ENCODE data around the gene NBAS.

Gene NBAS

DNA sequence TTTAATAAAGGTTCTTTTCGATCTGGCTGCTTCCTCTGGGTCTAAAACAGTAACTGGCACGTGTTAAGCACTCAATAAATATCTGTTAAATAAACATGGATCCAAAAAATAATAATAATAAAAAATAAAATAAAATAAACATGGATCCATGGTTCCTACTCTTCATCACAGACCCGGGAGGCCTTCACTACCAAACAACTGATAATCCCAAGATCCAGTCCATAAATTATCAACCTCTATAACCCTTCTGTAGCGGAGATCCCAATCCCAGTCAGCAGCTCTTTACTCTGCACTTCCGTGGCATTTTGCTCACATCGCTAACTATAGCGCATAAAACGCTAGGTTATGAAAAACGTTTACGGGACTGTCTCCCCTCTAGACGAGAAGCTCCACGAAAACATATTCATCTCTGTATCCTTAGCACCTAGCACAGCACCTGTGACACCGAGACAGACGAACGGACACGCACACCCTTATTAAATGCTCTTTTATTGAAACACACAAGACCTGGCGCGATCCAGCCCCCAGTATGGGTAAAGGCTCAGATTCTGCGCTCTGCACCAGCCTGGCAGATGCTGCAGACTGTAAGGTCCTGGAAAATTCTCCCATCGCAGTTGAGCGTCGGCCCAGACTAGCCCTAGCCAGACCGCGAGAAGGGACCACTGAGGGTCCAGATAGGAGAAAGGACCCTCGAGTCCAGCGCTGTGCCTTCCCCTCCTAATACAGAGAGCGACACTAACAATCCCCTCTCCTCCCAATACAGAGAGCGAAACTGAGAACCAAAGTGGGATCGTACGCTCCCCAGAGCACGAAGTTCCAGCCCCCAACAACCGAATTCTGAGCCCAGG, 770 bp downstream of the NBAS start:
- Histone ChIP-seq H2BK15ac (replicated peaks; ENCODE audit: low read depth) (no peak overlapping the region), H4K5ac (ENCODE audit: low read length) (no peak overlapping the region), H3K4me2 (ENCODE audit: low read length) (peak overlapping the region; percentile 97), H3K18ac (ENCODE audit: low read length) (no peak overlapping the region), H4K8ac (ENCODE audit: low read depth, low read length) (no peak overlapping the region), H3K4me1 (ENCODE audit: control insufficient read depth, low read depth, low read length) (no peaks in the 10 kb centered on the region), H2AK5ac (ENCODE audit: low read length) (no peak overlapping the region), H3K36me3 (ENCODE audit: control insufficient read depth, insufficient read depth, low read length) (no peaks in the 10 kb centered on the region), H3K4ac (ENCODE audit: low read depth, low read length) (peak overlapping the region; percentile 41), H3K9ac (ENCODE audit: low read length) (peak overlapping the region; percentile 91), H2BK5ac (ENCODE audit: low read length) (no peak overlapping the region), H2BK120ac (ENCODE audit: low read depth, low read length) (no peak overlapping the region), H3K23ac (ENCODE audit: low read length) (peak overlapping the region; percentile 25), H3K79me2 (ENCODE audit: control insufficient read depth, insufficient read depth, low read length) (peaks cover 5% of the 10 kb centered on the region), H3K79me1 (ENCODE audit: low read length) (peaks cover 11% of the 10 kb centered on the region), H3K27me3 (ENCODE audit: insufficient read depth, low read length, poor library complexity) (no peaks in the 10 kb centered on the region), H3K4me3 (ENCODE audit: low read length) (peak overlapping the region; percentile 97), H3K27ac (ENCODE audit: low read depth, low read length) (no peak overlapping the region), H3K56ac (ENCODE audit: low read length) (peak overlapping the region; percentile 97)
- no CpG with 5 or more reads among the region's 32 CpGs for WGBS (ENCODE audit: extremely low coverage, insufficient coverage, low lambda C conversion rate)
- DNase-seq, result peak; percentile 40

GRCh38 chr2:15559379-15560139, 1.6 kb downstream of the NBAS start:
- Histone ChIP-seq H2BK120ac (ENCODE audit: low read depth, low read length) (no peak overlapping the region), H3K4ac (ENCODE audit: low read depth, low read length) (no peak overlapping the region), H2AK5ac (ENCODE audit: low read length) (no peak overlapping the region), H3K27ac (ENCODE audit: low read depth, low read length) (no peak overlapping the region), H3K27me3 (ENCODE audit: insufficient read depth, low read length, poor library complexity) (no peaks in the 10 kb centered on the region), H4K8ac (ENCODE audit: low read depth, low read length) (no peak overlapping the region), H2BK15ac (replicated peaks; ENCODE audit: low read depth) (no peak overlapping the region), H3K36me3 (ENCODE audit: control insufficient read depth, insufficient read depth, low read length) (no peaks in the 10 kb centered on the region), H4K5ac (ENCODE audit: low read length) (no peak overlapping the region), H2BK5ac (ENCODE audit: low read length) (no peak overlapping the region), H3K79me1 (ENCODE audit: low read length) (peaks cover 11% of the 10 kb centered on the region), H3K18ac (ENCODE audit: low read length) (no peak overlapping the region), H3K4me1 (ENCODE audit: control insufficient read depth, low read depth, low read length) (no peaks in the 10 kb centered on the region), H3K9ac (ENCODE audit: low read length) (no peak overlapping the region), H3K56ac (ENCODE audit: low read length) (no peak overlapping the region), H3K4me3 (ENCODE audit: low read length) (no peak overlapping the region), H3K23ac (ENCODE audit: low read length) (no peak overlapping the region), H3K79me2 (ENCODE audit: control insufficient read depth, insufficient read depth, low read length) (peaks cover 5% of the 10 kb centered on the region), H3K4me2 (ENCODE audit: low read length) (no peak overlapping the region)
- no peak for DNase-seq
- no CpG with 5 or more reads among the region's 6 CpGs for WGBS (ENCODE audit: extremely low coverage, insufficient coverage, low lambda C conversion rate)

GRCh38 chr2:15557887-15558311, 3.2 kb downstream of the NBAS start:
- Histone ChIP-seq H4K5ac (ENCODE audit: low read length) (no peak overlapping the region), H3K4me2 (ENCODE audit: low read length) (no peak overlapping the region), H3K79me2 (ENCODE audit: control insufficient read depth, insufficient read depth, low read length) (peaks cover 5% of the 10 kb centered on the region), H3K23ac (ENCODE audit: low read length) (no peak overlapping the region), H3K27me3 (ENCODE audit: insufficient read depth, low read length, poor library complexity) (no peaks in the 10 kb centered on the region), H3K4me1 (ENCODE audit: control insufficient read depth, low read depth, low read length) (no peaks in the 10 kb centered on the region), H2AK5ac (ENCODE audit: low read length) (no peak overlapping the region), H4K8ac (ENCODE audit: low read depth, low read length) (no peak overlapping the region), H3K4ac (ENCODE audit: low read depth, low read length) (no peak overlapping the region), H3K4me3 (ENCODE audit: low read length) (no peak overlapping the region), H2BK5ac (ENCODE audit: low read length) (no peak overlapping the region), H2BK120ac (ENCODE audit: low read depth, low read length) (no peak overlapping the region), H2BK15ac (replicated peaks; ENCODE audit: low read depth) (no peak overlapping the region), H3K18ac (ENCODE audit: low read length) (no peak overlapping the region), H3K27ac (ENCODE audit: low read depth, low read length) (no peak overlapping the region), H3K79me1 (ENCODE audit: low read length) (peaks cover 11% of the 10 kb centered on the region), H3K36me3 (ENCODE audit: control insufficient read depth, insufficient read depth, low read length) (no peaks in the 10 kb centered on the region), H3K56ac (ENCODE audit: low read length) (no peak overlapping the region), H3K9ac (ENCODE audit: low read length) (no peak overlapping the region)
- no CpG with 5 or more reads among the region's 5 CpGs for WGBS (ENCODE audit: extremely low coverage, insufficient coverage, low lambda C conversion rate)
- DNase-seq, result peak; percentile 44

GRCh38 chr2:15556311-15556930, 4.7 kb downstream of the NBAS start:
- Histone ChIP-seq H3K4me3 (ENCODE audit: low read length) (no peak overlapping the region), H3K36me3 (ENCODE audit: control insufficient read depth, insufficient read depth, low read length) (no peaks in the 10 kb centered on the region)

DNA sequence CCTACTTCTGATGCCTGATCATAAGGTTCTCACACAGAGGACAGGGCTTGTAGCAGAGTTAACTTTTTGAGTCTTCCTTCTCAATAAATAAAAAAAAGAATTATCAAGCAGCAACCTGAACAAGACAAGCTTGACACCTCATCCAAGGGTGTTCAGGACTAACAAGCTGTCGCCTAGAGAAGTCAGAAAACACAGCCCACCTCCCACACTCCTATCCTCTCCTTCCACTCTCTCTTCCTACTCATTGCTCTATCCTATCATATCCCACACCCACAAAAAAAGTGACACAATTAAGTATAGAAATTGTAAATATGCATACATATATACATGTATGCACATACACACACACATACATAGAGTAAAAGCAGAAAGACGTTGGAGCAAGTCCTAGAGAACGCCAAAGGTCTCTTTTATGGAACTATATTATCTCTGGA, 5.4 kb downstream of the NBAS start:
- H3K18ac ChIP-seq (ENCODE audit: low read length), result no peak overlapping the region
- H3K4ac ChIP-seq (ENCODE audit: low read depth, low read length), result no peak overlapping the region
- no peak overlapping the region for H4K5ac ChIP-seq (ENCODE audit: low read length)
- no peak overlapping the region for H3K23ac ChIP-seq (ENCODE audit: low read length)
- H2BK120ac ChIP-seq (ENCODE audit: low read depth, low read length), result no peak overlapping the region
- DNase-seq, result no peak
- H3K4me2 ChIP-seq (ENCODE audit: low read length), result no peak overlapping the region
- no peak overlapping the region for H3K9ac ChIP-seq (ENCODE audit: low read length)
- H3K4me1 ChIP-seq (ENCODE audit: control insufficient read depth, low read depth, low read length), result no peaks in the 10 kb centered on the region
- no peak overlapping the region for H2AK5ac ChIP-seq (ENCODE audit: low read length)
- no peak overlapping the region for H3K4me3 ChIP-seq (ENCODE audit: low read length)
- no peak overlapping the region for H2BK15ac ChIP-seq (replicated peaks; ENCODE audit: low read depth)
- no peak overlapping the region for H4K8ac ChIP-seq (ENCODE audit: low read depth, low read length)
- peaks cover 11% of the 10 kb centered on the region for H3K79me1 ChIP-seq (ENCODE audit: low read length)
- H3K56ac ChIP-seq (ENCODE audit: low read length), result no peak overlapping the region
- peaks cover 5% of the 10 kb centered on the region for H3K79me2 ChIP-seq (ENCODE audit: control insufficient read depth, insufficient read depth, low read length)
- H3K36me3 ChIP-seq (ENCODE audit: control insufficient read depth, insufficient read depth, low read length), result no peaks in the 10 kb centered on the region
- no peak overlapping the region for H2BK5ac ChIP-seq (ENCODE audit: low read length)
- H3K27me3 ChIP-seq (ENCODE audit: insufficient read depth, low read length, poor library complexity), result no peaks in the 10 kb centered on the region
- no peak overlapping the region for H3K27ac ChIP-seq (ENCODE audit: low read depth, low read length)
- WGBS (ENCODE audit: extremely low coverage, insufficient coverage, low lambda C conversion rate), result no CpG with 5 or more reads among the region's 3 CpGs

More at GRCh38 chr2:15556311-15556930, 4.7 kb downstream of the NBAS start:
- no peak overlapping the region for H3K4ac ChIP-seq (ENCODE audit: low read depth, low read length)
- H4K5ac ChIP-seq (ENCODE audit: low read length), result no peak overlapping the region
- H2AK5ac ChIP-seq (ENCODE audit: low read length), result no peak overlapping the region
- H3K27ac ChIP-seq (ENCODE audit: low read depth, low read length), result no peak overlapping the region
- no peak overlapping the region for H3K23ac ChIP-seq (ENCODE audit: low read length)
- H2BK120ac ChIP-seq (ENCODE audit: low read depth, low read length), result no peak overlapping the region
- H3K56ac ChIP-seq (ENCODE audit: low read length), result no peak overlapping the region
- no peak for DNase-seq
- no peaks in the 10 kb centered on the region for H3K4me1 ChIP-seq (ENCODE audit: control insufficient read depth, low read depth, low read length)
- no peak overlapping the region for H3K4me2 ChIP-seq (ENCODE audit: low read length)
- no peak overlapping the region for H2BK15ac ChIP-seq (replicated peaks; ENCODE audit: low read depth)
- no peak overlapping the region for H3K9ac ChIP-seq (ENCODE audit: low read length)
- peaks cover 5% of the 10 kb centered on the region for H3K79me2 ChIP-seq (ENCODE audit: control insufficient read depth, insufficient read depth, low read length)
- H3K79me1 ChIP-seq (ENCODE audit: low read length), result peaks cover 11% of the 10 kb centered on the region
- no peak overlapping the region for H2BK5ac ChIP-seq (ENCODE audit: low read length)
- no CpG with 5 or more reads among the region's 4 CpGs for WGBS (ENCODE audit: extremely low coverage, insufficient coverage, low lambda C conversion rate)
- H3K18ac ChIP-seq (ENCODE audit: low read length), result no peak overlapping the region
- H4K8ac ChIP-seq (ENCODE audit: low read depth, low read length), result no peak overlapping the region
- no peaks in the 10 kb centered on the region for H3K27me3 ChIP-seq (ENCODE audit: insufficient read depth, low read length, poor library complexity)

Data from mesendoderm (in vitro differentiated cells).